ENCODE results near the gene PTH2. TPM values are rescaled to one million over a fixed set of nuclear protein-coding genes. Genes with fewer than 3 reads are reported as not detected.
A peak's percentile ranks its signal among the peaks of the same experiment; 100 is the strongest.

Gene PTH2
- polyA plus RNA-seq, 1 donor from 2014 or later: not detected

DNA sequence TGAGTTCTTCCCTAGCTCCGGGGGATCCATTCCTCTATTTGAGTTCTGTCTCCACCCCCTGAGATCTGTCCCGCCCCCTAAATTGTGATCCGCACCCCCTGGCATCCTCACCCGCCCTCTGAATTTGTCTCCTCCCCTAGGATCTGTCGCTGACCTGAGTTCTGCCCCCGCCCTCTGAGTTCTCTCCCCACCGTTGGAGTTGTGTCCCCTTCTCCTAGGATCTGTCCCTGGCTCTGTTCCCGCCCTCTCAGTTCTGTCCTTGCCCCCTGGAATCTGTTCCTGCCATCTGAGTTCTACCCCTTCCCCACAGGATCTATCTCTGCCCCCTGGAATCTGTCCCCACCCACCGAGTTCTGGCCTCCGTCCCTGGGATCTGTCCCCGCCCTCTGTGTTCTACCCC is 19.1 kb upstream of the PTH2 start:
- Histone ChIP-seq H3K9ac (ENCODE audit: low read length) (no peak overlapping the region), H3K4me2 (ENCODE audit: low read length) (no peak overlapping the region), H3K79me2 (replicated peaks; ENCODE audit: insufficient read depth, low read length) (no peaks in the 10 kb centered on the region), H3K9me2 (ENCODE audit: insufficient read depth, low read length) (no peaks in the 10 kb centered on the region), H3K27ac (ENCODE audit: low read length) (no peak overlapping the region), H3K9me3 (ENCODE audit: low read length) (no peaks in the 10 kb centered on the region), H4K20me1 (ENCODE audit: insufficient read depth) (no peaks in the 10 kb centered on the region), H3F3A (ENCODE audit: insufficient read depth, low read length, poor library complexity, severe bottlenecking) (no peaks in the 10 kb centered on the region), H3K27me3 (ENCODE audit: insufficient read depth, low read depth, low read length) (peaks cover 59% of the 10 kb centered on the region), H3K4me3 (ENCODE audit: low read length) (peak overlapping the region; percentile 77), H2AFZ (ENCODE audit: low read depth, low read length) (no peak overlapping the region), H3K36me3 (ENCODE audit: insufficient read depth, low read length) (no peaks in the 10 kb centered on the region)
- TF ChIP-seq, protein P1, sequence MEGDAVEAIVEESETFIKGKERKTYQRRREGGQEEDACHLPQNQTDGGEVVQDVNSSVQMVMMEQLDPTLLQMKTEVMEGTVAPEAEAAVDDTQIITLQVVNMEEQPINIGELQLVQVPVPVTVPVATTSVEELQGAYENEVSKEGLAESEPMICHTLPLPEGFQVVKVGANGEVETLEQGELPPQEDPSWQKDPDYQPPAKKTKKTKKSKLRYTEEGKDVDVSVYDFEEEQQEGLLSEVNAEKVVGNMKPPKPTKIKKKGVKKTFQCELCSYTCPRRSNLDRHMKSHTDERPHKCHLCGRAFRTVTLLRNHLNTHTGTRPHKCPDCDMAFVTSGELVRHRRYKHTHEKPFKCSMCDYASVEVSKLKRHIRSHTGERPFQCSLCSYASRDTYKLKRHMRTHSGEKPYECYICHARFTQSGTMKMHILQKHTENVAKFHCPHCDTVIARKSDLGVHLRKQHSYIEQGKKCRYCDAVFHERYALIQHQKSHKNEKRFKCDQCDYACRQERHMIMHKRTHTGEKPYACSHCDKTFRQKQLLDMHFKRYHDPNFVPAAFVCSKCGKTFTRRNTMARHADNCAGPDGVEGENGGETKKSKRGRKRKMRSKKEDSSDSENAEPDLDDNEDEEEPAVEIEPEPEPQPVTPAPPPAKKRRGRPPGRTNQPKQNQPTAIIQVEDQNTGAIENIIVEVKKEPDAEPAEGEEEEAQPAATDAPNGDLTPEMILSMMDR (IDR thresholded peaks at IDR 0.05; ENCODE audit: poor library complexity, severe bottlenecking): no peak
- no peak for TF ChIP-seq POLR2AphosphoS5 (IDR thresholded peaks at IDR 0.05)
- TF ChIP-seq EP300 (conservative IDR thresholded peaks at IDR 0.05; ENCODE audit: poor library complexity, severe bottlenecking): no peak
- TF ChIP-seq, protein P2, sequence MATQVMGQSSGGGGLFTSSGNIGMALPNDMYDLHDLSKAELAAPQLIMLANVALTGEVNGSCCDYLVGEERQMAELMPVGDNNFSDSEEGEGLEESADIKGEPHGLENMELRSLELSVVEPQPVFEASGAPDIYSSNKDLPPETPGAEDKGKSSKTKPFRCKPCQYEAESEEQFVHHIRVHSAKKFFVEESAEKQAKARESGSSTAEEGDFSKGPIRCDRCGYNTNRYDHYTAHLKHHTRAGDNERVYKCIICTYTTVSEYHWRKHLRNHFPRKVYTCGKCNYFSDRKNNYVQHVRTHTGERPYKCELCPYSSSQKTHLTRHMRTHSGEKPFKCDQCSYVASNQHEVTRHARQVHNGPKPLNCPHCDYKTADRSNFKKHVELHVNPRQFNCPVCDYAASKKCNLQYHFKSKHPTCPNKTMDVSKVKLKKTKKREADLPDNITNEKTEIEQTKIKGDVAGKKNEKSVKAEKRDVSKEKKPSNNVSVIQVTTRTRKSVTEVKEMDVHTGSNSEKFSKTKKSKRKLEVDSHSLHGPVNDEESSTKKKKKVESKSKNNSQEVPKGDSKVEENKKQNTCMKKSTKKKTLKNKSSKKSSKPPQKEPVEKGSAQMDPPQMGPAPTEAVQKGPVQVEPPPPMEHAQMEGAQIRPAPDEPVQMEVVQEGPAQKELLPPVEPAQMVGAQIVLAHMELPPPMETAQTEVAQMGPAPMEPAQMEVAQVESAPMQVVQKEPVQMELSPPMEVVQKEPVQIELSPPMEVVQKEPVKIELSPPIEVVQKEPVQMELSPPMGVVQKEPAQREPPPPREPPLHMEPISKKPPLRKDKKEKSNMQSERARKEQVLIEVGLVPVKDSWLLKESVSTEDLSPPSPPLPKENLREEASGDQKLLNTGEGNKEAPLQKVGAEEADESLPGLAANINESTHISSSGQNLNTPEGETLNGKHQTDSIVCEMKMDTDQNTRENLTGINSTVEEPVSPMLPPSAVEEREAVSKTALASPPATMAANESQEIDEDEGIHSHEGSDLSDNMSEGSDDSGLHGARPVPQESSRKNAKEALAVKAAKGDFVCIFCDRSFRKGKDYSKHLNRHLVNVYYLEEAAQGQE (IDR thresholded peaks at IDR 0.05; ENCODE audit: borderline replicate concordance): no peak
- TF ChIP-seq EZH2 (IDR thresholded peaks at IDR 0.05; ENCODE audit: borderline replicate concordance, insufficient read depth, low read length, poor library complexity, severe bottlenecking): no peak
- TF ChIP-seq TAF1 (IDR thresholded peaks at IDR 0.05; ENCODE audit: low read depth): no peak
- no peak for TF ChIP-seq RAD21 (conservative IDR thresholded peaks at IDR 0.05)
- TF ChIP-seq SMC3 (conservative IDR thresholded peaks at IDR 0.05; ENCODE audit: poor library complexity): no peak
- no peak for TF ChIP-seq MXI1 (conservative IDR thresholded peaks at IDR 0.05; ENCODE audit: poor library complexity, severe bottlenecking)

DNA sequence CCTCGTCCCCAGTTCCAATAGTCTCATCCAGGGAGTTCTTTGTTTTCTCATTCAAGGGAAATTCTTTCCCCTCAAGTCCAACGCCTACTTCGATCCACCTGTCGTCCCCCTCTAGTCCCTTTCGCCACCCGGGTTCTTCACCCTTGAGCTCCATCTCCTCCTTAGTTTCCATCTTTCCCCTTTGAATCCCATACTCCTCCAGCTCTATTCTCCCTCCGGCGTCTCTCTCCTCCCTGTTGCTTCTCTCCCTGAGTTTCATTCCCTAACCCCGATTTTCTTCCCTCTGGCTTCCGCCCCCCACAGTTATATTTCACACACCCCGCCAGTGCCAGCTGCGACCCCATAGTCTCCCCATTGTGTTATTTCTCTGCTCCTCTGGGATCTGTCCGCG is 18.7 kb upstream of the PTH2 start:
- no peak for TF ChIP-seq SMC3 (conservative IDR thresholded peaks at IDR 0.05; ENCODE audit: poor library complexity)
- TF ChIP-seq EZH2 (IDR thresholded peaks at IDR 0.05; ENCODE audit: borderline replicate concordance, insufficient read depth, low read length, poor library complexity, severe bottlenecking): peak; percentile 56
- no peaks in the 10 kb centered on the region for H4K20me1 ChIP-seq (ENCODE audit: insufficient read depth)
- H3K4me3 ChIP-seq (ENCODE audit: low read length): peak overlapping the region; percentile 77
- H3K79me2 ChIP-seq (replicated peaks; ENCODE audit: insufficient read depth, low read length): no peaks in the 10 kb centered on the region
- no peak overlapping the region for H3K4me2 ChIP-seq (ENCODE audit: low read length)
- no peaks in the 10 kb centered on the region for H3K9me2 ChIP-seq (ENCODE audit: insufficient read depth, low read length)
- H3K9ac ChIP-seq (ENCODE audit: low read length): no peak overlapping the region
- no peaks in the 10 kb centered on the region for H3K36me3 ChIP-seq (ENCODE audit: insufficient read depth, low read length)
- no peak overlapping the region for H2AFZ ChIP-seq (ENCODE audit: low read depth, low read length)
- H3K27me3 ChIP-seq (ENCODE audit: insufficient read depth, low read depth, low read length): peaks cover 63% of the 10 kb centered on the region
- H3K9me3 ChIP-seq (ENCODE audit: low read length): no peaks in the 10 kb centered on the region
- no peak overlapping the region for H3K27ac ChIP-seq (ENCODE audit: low read length)
- no peaks in the 10 kb centered on the region for H3F3A ChIP-seq (ENCODE audit: insufficient read depth, low read length, poor library complexity, severe bottlenecking)

Data from neural cell (in vitro differentiated cells).